ENCODE data around the gene MTMR10. TPM values are rescaled to one million over a fixed set of nuclear protein-coding genes. Genes with fewer than 3 reads are reported as not detected.

The MTMR10 gene
- total RNA-seq, 1 donor from 2014 or later = 19.0 TPM

DNA sequence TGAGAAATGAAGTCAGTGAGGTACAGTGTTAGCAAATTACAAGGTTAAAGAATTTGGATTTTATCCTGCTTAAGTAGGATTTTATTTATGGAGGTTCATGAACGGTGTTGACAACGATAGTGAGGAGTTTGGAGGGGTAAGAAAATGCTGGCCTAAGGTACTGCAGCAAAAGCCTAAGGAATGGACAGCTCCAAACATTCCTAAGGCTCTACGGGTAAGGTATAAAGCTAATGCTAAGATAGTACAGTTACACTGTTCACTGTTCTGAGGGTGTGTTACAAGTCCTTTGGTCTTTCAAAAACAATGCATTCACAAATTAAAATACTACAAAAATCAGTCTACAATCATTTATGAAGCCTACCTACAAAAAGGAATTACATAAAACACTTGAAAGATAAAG lies 7.3 kb downstream of the MTMR10 start:
- TF ChIP-seq, protein P1, sequence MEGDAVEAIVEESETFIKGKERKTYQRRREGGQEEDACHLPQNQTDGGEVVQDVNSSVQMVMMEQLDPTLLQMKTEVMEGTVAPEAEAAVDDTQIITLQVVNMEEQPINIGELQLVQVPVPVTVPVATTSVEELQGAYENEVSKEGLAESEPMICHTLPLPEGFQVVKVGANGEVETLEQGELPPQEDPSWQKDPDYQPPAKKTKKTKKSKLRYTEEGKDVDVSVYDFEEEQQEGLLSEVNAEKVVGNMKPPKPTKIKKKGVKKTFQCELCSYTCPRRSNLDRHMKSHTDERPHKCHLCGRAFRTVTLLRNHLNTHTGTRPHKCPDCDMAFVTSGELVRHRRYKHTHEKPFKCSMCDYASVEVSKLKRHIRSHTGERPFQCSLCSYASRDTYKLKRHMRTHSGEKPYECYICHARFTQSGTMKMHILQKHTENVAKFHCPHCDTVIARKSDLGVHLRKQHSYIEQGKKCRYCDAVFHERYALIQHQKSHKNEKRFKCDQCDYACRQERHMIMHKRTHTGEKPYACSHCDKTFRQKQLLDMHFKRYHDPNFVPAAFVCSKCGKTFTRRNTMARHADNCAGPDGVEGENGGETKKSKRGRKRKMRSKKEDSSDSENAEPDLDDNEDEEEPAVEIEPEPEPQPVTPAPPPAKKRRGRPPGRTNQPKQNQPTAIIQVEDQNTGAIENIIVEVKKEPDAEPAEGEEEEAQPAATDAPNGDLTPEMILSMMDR (conservative IDR thresholded peaks at IDR 0.05; ENCODE audit: low read depth, low read length) = no peak
- DNase-seq (ENCODE audit: low read depth) = no peak
- H3K4me3 ChIP-seq (ENCODE audit: low read depth, low read length) = no peak overlapping the region

DNA sequence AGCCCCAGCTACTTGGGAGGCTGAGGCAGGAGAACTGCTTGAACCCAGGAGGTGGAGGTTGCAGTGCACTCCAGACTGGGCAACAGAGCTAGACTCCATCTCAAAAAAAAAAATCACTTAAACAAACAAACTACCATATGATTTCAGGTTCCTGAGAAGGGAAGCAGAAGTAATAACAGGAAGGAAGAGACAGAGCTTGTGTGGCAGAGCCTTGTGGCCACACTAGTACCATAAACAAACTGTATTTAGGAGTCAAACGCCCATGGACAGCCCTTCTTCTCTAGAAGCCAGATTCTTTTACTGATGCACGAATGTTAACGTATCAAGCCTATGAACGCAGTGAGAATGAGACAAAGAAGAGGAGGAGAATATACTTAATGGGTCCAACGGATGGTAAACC lies 12.0 kb downstream of the MTMR10 start:
- no peak for DNase-seq (ENCODE audit: low read depth)
- H3K4me3 ChIP-seq (ENCODE audit: low read depth, low read length) = no peak overlapping the region
- TF ChIP-seq, protein P1 (conservative IDR thresholded peaks at IDR 0.05; ENCODE audit: low read depth, low read length) = no peak

DNA sequence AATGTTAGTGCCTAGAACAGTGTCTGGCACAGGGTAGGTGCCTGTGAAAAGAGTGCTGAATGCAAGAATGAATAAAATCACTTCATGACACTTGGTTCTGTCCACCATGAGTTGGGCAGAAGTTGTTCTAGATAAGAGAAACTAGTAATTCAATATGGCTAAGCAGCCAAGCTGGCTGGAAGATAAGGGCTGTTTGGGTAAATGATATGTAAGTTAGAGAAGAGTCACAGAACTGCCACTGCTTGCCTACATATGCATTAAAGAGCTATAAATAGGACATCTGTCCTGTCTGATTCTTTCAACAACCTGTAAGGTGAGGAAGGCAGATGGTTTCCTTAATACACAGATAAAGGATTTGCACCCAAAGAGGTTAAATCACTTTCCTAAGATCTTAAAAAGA lies 13.1 kb downstream of the MTMR10 start:
- TF ChIP-seq, protein P1 (conservative IDR thresholded peaks at IDR 0.05; ENCODE audit: low read depth, low read length) = no peak
- DNase-seq (ENCODE audit: low read depth) = no peak
- H3K4me3 ChIP-seq (ENCODE audit: low read depth, low read length) = no peak overlapping the region

DNA sequence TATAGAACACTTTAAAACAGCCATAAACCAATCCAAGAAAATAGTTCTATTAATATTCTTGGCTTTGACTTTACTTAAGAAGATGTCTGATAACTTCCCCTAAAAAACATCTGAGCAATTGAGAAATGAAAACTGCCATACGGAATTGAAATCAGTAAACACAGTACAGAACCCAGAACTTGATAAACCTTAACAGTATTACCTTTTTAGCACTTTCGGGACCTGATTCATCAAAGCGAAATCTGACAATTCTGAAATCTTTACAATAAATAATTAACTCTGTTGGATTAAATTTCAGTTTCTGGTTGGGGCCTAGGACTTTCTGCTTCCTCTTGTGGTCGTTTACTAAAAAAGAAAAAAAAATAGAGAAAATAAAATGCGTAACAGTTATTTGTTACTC lies 17.3 kb downstream of the MTMR10 start:
- TF ChIP-seq, protein P1 (conservative IDR thresholded peaks at IDR 0.05; ENCODE audit: low read depth, low read length) = no peak
- no peak for DNase-seq (ENCODE audit: low read depth)
- H3K4me3 ChIP-seq (ENCODE audit: low read depth, low read length) = no peak overlapping the region

DNA sequence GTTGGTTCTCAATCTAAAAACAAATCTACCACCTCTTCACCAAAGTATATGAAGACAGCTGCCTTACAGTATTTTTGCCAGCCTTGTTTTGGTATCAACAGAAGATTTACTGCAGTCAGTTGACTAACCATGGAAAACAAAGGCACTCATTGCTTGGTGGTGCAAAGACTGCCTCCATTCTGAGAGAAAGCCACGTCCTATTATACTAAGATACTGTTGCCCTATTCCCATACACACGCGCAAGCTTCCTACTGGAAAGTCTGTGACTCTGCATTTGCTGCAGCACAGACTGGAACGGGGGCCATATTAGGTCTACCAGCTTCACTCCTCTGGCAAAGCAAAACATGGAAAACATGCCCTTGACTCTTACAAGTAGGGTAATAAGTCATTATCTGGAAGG lies 18.0 kb downstream of the MTMR10 start:
- no peak for DNase-seq (ENCODE audit: low read depth)
- TF ChIP-seq, protein P1 (conservative IDR thresholded peaks at IDR 0.05; ENCODE audit: low read depth, low read length) = no peak
- no peak overlapping the region for H3K4me3 ChIP-seq (ENCODE audit: low read depth, low read length)

DNA sequence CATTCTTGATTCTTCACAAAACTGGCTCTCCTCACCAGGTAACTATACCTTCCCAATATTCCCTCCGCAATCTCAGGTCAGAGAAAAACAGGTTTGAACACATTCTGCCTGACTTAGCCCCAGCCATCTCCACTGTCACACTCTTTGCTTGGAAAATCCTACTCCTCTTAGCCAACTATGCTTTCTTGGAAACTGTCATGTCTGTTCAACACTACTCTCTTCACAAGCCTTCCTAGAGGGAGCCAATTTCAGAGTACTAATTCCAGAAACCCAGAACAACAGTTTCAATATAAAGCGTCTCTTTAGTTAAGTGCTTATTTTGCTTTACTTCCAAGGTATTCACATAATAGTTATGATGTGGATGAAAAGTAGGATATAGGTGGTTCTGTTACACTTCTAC lies 21.7 kb downstream of the MTMR10 start:
- DNase-seq (ENCODE audit: low read depth) = no peak
- TF ChIP-seq, protein P1 (conservative IDR thresholded peaks at IDR 0.05; ENCODE audit: low read depth, low read length) = no peak
- no peak overlapping the region for H3K4me3 ChIP-seq (ENCODE audit: low read depth, low read length)

DNA sequence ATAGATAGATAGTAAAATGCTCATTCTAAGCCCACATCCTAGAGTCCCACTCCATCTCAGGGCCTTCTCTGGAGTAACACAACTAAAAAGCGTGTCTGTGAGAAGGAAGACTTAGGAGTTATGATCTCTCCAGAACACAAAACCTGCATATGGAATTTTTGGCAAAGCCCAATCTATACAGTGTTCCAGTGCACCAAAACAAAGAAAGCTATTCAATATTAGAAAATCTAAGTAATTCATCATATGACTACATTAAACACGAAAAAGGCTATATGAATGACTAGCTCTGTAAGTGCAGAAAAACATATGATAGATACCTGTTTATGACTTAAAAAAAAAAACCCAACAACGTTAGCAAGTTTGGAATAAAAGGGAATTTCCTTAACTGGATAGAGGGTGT lies 27.7 kb downstream of the MTMR10 start:
- no peak for DNase-seq (ENCODE audit: low read depth)
- no peak overlapping the region for H3K4me3 ChIP-seq (ENCODE audit: low read depth, low read length)
- TF ChIP-seq, protein P1 (conservative IDR thresholded peaks at IDR 0.05; ENCODE audit: low read depth, low read length) = no peak
